Measurements from ENCODE around the gene C4BPB.

DNA sequence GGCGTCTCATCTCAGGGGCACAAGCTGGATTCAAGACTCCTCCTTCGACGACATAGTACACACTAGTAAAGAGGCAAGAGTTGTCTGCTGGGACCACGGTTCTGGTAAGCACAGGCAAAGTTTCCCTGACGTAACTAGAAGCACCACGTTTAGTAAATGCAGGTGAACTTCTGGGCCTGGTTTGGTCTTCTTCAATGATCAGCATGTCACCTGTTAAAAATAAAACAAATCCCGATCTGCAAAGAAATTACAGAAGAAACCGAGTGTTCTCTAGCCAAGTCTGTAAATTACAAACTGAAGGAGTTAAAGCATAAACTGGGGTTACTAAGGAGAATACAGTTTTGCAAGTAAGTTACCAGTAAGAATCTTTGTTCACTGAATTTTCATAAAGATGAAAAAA, 39.1 kb upstream of the C4BPB start:
- no peak for TF ChIP-seq POLR2AphosphoS5 (IDR thresholded peaks at IDR 0.05; ENCODE audit: low read depth, low read length)
- no peak for TF ChIP-seq SIN3A (IDR thresholded peaks at IDR 0.05; ENCODE audit: borderline replicate concordance, insufficient read depth, low read length)
- TF ChIP-seq, protein P1, sequence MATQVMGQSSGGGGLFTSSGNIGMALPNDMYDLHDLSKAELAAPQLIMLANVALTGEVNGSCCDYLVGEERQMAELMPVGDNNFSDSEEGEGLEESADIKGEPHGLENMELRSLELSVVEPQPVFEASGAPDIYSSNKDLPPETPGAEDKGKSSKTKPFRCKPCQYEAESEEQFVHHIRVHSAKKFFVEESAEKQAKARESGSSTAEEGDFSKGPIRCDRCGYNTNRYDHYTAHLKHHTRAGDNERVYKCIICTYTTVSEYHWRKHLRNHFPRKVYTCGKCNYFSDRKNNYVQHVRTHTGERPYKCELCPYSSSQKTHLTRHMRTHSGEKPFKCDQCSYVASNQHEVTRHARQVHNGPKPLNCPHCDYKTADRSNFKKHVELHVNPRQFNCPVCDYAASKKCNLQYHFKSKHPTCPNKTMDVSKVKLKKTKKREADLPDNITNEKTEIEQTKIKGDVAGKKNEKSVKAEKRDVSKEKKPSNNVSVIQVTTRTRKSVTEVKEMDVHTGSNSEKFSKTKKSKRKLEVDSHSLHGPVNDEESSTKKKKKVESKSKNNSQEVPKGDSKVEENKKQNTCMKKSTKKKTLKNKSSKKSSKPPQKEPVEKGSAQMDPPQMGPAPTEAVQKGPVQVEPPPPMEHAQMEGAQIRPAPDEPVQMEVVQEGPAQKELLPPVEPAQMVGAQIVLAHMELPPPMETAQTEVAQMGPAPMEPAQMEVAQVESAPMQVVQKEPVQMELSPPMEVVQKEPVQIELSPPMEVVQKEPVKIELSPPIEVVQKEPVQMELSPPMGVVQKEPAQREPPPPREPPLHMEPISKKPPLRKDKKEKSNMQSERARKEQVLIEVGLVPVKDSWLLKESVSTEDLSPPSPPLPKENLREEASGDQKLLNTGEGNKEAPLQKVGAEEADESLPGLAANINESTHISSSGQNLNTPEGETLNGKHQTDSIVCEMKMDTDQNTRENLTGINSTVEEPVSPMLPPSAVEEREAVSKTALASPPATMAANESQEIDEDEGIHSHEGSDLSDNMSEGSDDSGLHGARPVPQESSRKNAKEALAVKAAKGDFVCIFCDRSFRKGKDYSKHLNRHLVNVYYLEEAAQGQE (IDR thresholded peaks at IDR 0.05; ENCODE audit: insufficient read depth in 1 of 2, low read depth in 2 of 2, low read length in 2 of 2): no peak
- no peak for TF ChIP-seq TAF1 (IDR thresholded peaks at IDR 0.05; ENCODE audit: borderline replicate concordance, insufficient read depth, low read length)
